ENCODE measurements around the gene KCNIP4. TPM values are rescaled to one million over a fixed set of nuclear protein-coding genes. Genes with fewer than 3 reads are reported as not detected.

Gene KCNIP4
- total RNA-seq, 4 donors from 2014 or later: 2.5 TPM; not detected in 2

DNA sequence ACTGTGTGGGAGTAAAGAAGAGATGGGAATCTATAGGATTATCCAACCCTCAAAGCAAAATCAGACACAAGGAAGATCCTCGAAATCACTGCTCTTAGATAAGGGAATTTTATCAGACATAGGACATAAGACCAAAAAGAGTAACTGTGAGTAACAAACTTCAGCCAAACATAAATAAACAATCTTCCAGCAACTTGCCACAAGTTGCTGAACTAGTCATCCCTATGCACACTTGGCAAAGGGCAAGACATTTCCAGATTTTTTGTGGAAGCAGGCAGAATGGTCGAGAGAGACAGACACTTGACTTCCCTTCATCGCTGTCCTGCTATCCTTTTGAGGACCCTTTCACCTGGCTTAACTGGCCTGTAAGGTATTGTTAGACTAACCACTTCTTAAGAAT lies 89.6 kb downstream of the KCNIP4 start:
- Histone ChIP-seq H3K9me3 (no peaks in the 10 kb centered on the region), H3K27ac (no peak overlapping the region), H3K4me3 (no peak overlapping the region), H3K27me3 (no peaks in the 10 kb centered on the region), H3K4me1 (no peaks in the 10 kb centered on the region), H3K36me3 (no peaks in the 10 kb centered on the region)
- DNase-seq: no peak
- intact Hi-C loops (cut with DNase I; ENCODE audit: low total_unique reads): no loop called here
- WGBS, 2 donors (ENCODE audit: low coverage in 1 of 2): 66 to 69% methylated on average over 3 of the region's 3 CpGs
- TF ChIP-seq POLR2A (IDR thresholded peaks at IDR 0.05) (no peak), EP300 (IDR thresholded peaks at IDR 0.05; ENCODE audit: low read depth) (no peak), POLR2AphosphoS5 (IDR thresholded peaks at IDR 0.05) (no peak)
- TF ChIP-seq, protein P1, sequence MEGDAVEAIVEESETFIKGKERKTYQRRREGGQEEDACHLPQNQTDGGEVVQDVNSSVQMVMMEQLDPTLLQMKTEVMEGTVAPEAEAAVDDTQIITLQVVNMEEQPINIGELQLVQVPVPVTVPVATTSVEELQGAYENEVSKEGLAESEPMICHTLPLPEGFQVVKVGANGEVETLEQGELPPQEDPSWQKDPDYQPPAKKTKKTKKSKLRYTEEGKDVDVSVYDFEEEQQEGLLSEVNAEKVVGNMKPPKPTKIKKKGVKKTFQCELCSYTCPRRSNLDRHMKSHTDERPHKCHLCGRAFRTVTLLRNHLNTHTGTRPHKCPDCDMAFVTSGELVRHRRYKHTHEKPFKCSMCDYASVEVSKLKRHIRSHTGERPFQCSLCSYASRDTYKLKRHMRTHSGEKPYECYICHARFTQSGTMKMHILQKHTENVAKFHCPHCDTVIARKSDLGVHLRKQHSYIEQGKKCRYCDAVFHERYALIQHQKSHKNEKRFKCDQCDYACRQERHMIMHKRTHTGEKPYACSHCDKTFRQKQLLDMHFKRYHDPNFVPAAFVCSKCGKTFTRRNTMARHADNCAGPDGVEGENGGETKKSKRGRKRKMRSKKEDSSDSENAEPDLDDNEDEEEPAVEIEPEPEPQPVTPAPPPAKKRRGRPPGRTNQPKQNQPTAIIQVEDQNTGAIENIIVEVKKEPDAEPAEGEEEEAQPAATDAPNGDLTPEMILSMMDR (IDR thresholded peaks at IDR 0.05): no peak
- in situ Hi-C loops (cut with MboI; ENCODE audit: low pct_ligation_motif_present in 1 of 4, low pct_unique_long_range_greater_than_20kb in 1 of 4, low sequenced_read_pairs in 3 of 4): no loop called here

DNA sequence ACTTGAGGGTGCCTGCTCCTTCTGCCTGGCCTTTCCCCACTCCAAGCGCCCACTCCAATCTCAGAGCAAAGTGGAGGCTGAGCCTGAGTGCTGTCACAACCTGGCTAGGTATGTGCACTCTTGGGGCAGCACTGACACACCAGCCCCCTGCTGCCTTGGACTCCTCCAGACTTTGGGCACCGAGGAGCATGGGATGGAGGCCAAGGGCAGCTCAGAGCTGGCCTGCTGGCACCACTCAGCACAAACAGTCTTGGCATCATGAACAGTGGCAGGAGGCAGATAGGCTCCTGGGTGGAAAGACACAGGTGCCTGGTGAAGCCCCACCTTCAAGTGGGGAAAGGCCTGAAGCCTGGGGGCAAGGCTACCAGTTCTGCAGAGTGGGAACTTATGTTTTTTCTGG lies 91.8 kb downstream of the KCNIP4 start:
- Histone ChIP-seq H3K27me3 (no peaks in the 10 kb centered on the region), H3K9me3 (no peaks in the 10 kb centered on the region), H3K36me3 (no peaks in the 10 kb centered on the region), H3K4me3 (no peak overlapping the region), H3K4me1 (no peaks in the 10 kb centered on the region), H3K27ac (no peak overlapping the region)
- DNase-seq: no peak
- intact Hi-C loops (cut with DNase I; ENCODE audit: low total_unique reads): no loop called here
- WGBS, 2 donors (ENCODE audit: low coverage in 1 of 2): 83% methylated on average over 1 of the region's 2 CpGs; no CpG with 5 or more reads in 1 of the 2 donors
- in situ Hi-C loops (cut with MboI; ENCODE audit: low pct_ligation_motif_present in 1 of 4, low pct_unique_long_range_greater_than_20kb in 1 of 4, low sequenced_read_pairs in 3 of 4): no loop called here
- TF ChIP-seq EP300 (IDR thresholded peaks at IDR 0.05; ENCODE audit: low read depth): no peak
- TF ChIP-seq, protein P1 (IDR thresholded peaks at IDR 0.05): no peak
- no peak for TF ChIP-seq POLR2AphosphoS5 (IDR thresholded peaks at IDR 0.05)
- no peak for TF ChIP-seq POLR2A (IDR thresholded peaks at IDR 0.05)

DNA sequence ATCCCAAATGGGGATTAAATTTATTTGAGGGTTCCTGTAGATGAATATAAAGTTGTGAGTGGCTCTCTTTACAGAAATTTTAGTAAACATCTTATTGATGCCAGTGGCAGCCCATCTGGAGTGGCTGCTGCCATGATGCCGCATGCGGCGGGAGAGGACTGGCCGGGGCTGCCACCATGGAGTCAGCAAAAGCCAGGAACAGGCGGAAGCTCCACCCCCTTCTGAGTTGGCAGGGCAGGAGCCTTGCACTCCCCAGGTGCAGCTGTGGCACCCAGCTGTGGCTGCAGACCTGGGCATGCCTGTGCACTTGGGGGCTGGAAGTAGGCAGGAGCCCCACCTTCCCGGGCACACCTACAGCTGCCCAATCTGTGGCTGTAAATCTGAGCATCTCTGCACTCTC lies 92.3 kb downstream of the KCNIP4 start:
- in situ Hi-C loops (cut with MboI; ENCODE audit: low pct_ligation_motif_present in 1 of 4, low pct_unique_long_range_greater_than_20kb in 1 of 4, low sequenced_read_pairs in 3 of 4) (no loop called here), intact Hi-C loops (cut with DNase I; ENCODE audit: low total_unique reads) (no loop called here)
- WGBS, 2 donors (ENCODE audit: low coverage in 1 of 2): 69% methylated on average over 6 of the region's 6 CpGs; no CpG with 5 or more reads in 1 of the 2 donors

DNA sequence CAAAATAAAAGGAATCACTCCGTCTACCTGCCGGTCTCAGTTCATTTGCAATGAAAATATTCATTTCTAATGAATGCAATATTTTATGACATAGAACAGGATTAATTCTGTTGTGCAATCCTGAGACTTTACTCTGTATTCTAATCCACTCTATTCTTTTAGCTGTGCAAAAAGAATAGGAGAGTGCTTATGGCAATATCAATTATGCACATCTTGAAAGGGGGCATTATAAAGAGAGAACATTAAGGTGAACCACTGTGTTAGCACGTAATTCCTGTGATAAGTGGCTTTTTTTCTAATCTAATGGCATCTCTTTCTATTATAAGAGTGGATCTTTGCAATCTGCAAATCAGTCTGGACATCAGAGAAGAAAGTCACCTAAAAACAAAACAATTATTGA lies 99.5 kb downstream of the KCNIP4 start:
- DNase-seq: no peak
- H3K27ac ChIP-seq: no peak overlapping the region
- H3K36me3 ChIP-seq: no peaks in the 10 kb centered on the region
- intact Hi-C loops (cut with DNase I; ENCODE audit: low total_unique reads): no loop called here
- 73 to 80% methylated on average over 3 of the region's 3 CpGs for WGBS, 2 donors (ENCODE audit: low coverage in 1 of 2)
- H3K27me3 ChIP-seq: no peaks in the 10 kb centered on the region
- no peaks in the 10 kb centered on the region for H3K4me1 ChIP-seq
- H3K9me3 ChIP-seq: no peaks in the 10 kb centered on the region
- no peak for TF ChIP-seq POLR2A (IDR thresholded peaks at IDR 0.05)
- TF ChIP-seq, protein P1 (IDR thresholded peaks at IDR 0.05): no peak
- TF ChIP-seq EP300 (IDR thresholded peaks at IDR 0.05; ENCODE audit: low read depth): no peak
- TF ChIP-seq POLR2AphosphoS5 (IDR thresholded peaks at IDR 0.05): no peak
- no peak overlapping the region for H3K4me3 ChIP-seq
- in situ Hi-C loops (cut with MboI; ENCODE audit: low pct_ligation_motif_present in 1 of 4, low pct_unique_long_range_greater_than_20kb in 1 of 4, low sequenced_read_pairs in 3 of 4): no loop called here

More for the DNA sequence above, 92.3 kb downstream of the KCNIP4 start:
- H3K27ac ChIP-seq: no peak overlapping the region
- TF ChIP-seq EP300 (IDR thresholded peaks at IDR 0.05; ENCODE audit: low read depth) (no peak), POLR2AphosphoS5 (IDR thresholded peaks at IDR 0.05) (no peak), POLR2A (IDR thresholded peaks at IDR 0.05) (no peak)
- TF ChIP-seq, protein P1 (IDR thresholded peaks at IDR 0.05): no peak
- DNase-seq: no peak
- no peak overlapping the region for H3K4me3 ChIP-seq
- no peaks in the 10 kb centered on the region for H3K4me1 ChIP-seq
- H3K9me3 ChIP-seq: no peaks in the 10 kb centered on the region
- no peaks in the 10 kb centered on the region for H3K36me3 ChIP-seq
- no peaks in the 10 kb centered on the region for H3K27me3 ChIP-seq

Data from transverse colon (tissue), 4 donors.